HG02938 (cell line): ENCODE data around the gene SNAP47.

Experiments
- ATAC-seq: cut with Tn5 transposase; IDR thresholded peaks from one replicate; pipeline ENCODE4 v1.9.1; 2021; ENCODE audit warnings: mild to moderate bottlenecking, moderate library complexity; ENCODE audit not compliant: unreplicated experiment

The SNAP47 gene

DNA sequence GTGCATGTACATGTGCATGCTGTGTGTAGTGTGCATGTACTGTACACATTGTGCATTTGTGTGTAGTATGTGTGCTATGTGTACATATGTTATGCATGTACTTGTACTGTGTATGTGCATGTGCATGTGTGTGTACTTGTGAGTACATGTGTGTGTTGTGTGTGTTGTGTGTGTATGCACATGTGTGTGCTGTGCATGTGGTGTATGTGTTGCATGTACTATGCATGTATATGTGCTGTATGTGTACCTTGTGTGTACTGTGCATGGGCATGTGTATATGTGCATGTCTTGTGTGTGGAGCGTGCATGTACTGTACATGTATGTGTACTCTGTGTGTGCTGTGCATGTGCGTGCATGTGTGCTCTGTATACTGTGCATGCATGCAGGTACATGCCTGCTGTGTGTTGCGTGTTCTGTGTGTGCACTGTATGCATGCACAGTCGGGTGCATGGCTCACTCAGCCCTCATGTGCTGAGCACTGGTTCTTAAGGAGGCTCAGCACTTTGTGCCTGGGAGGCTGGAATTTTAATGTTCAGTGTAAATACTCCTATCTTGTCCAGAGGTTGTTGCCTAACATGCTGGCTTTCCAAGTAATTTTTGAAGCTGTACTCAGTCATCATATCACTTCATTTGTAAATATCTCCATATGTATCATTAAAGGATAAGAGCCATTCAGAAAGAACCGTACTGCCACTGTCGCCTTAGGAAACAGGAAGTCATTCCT, 32.3 kb downstream of the SNAP47 start:
- no peak for ATAC-seq

DNA sequence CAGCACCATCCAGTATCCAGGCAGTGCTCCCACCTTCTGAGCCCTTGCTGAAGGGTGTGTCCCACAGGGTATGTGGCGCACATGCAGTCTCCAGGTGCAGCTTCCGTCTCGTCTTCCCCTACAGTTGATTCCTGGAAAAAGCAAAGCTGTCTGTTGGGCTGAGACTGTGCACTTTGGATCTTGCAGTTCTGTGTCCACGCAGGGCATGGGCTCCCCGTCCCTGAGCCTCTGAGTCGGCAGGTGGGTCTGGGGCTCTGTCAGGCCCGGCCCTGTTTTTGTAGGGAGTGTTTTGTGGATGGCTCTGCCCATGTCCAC, 32.8 kb downstream of the SNAP47 start:
- ATAC-seq: no peak

DNA sequence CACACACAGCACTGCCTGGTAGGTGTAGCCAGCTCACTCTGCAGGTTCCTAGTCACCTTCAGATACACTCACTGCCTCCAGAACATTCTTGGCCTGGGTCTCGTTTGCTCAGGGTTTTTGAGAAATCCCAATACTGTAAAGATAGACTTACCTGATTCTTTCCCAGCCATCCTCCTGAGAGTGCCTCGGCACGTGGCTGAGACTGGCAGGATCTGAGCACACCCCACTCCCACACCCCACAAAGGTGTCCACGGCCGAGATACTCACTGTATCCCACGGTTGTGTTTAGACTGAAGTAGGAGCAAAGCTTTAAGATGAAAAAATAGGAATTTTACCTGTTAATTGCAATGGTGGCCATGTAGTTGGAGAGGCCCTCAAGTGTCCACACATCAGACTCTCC, 33.4 kb downstream of the SNAP47 start:
- ATAC-seq: no peak

DNA sequence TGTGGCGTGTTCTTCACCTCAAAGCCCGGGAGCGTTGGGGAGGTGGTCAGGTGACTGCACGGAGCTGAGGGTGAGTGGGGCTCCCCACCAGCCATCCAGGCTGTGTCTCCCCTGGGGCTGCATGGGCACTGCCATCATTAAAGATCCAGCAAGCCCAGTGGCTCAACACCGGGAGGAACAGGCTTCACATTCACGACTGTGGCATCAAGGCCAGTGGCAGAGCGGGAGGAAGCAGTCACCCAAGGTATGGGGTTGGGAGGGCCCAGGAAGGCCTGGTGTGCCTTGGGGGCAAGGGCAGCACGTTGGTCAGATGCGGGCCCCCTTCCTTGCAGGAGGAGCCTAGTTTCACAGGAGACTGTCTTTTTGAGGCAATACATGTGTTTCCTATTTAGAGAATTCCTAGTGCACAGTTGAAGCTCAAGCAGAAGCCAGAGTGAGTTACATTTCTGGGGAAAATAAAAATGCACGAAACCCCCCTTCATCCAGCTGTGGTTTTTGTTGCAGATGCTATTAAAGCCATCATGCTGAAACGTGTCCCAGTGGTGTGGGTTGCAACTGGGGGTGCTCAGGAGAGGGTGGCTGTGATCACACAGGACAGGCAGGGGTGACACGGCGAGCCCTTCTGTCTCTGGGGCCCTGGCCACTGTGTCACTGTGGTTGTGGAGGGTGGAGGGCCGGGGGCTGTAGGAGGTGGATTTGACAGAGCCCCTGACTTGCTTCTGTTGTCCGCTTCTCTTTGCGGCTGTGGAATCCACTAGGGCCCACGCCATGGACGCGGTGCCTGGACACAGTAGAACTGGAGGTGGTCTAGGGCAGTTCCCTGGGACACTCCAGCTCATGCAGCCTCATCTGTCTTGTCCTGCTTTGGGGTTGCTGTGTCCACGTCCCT, 34.1 kb downstream of the SNAP47 start:
- ATAC-seq: no peak

DNA sequence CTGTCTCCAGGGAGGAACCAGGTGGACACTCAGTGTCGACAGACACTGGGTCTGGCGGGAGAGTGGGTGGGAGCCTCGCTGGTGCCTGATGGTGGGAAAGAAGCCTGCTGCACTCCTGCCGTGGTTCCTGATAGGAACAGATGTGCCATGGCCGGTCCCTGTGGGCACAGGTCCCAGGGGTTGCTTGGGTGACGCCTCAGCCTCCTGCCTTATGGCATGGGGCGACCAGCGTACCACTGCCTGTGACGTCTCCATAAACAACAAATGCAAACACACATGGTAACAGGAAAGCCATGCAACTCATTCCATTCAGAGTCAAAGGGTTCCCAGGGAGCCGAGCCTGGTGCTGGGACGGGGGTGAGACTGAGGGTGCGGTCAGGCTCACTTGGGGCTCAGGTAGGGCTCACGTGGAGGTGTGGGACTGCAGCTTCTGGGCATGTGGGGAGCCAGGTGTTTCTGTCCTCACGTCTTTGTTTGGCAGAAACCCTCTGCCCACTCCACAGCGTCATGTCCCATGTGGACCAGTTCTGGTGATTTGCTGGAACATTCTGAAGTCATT, 34.8 kb downstream of the SNAP47 start:
- ATAC-seq: no peak

DNA sequence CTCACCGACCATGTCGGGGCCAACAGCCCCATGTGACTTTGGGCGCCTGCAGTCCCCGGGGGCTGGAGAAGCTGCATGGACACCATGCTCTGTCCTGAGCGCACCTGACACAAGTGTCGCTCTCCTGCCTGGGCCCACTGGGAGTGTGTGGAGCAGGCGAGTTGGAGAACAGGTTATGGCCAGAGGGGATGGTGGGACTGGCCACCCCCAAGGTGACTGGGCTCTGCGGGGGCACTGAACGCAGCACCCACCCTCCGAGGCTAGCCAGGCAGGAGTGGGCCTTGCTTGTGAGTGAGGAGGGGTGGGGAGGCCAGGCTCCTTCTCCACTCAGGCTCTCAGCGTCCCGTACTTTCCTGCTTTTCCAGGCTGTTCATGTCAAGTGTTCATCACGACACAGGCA, 35.6 kb downstream of the SNAP47 start:
- no peak for ATAC-seq

DNA sequence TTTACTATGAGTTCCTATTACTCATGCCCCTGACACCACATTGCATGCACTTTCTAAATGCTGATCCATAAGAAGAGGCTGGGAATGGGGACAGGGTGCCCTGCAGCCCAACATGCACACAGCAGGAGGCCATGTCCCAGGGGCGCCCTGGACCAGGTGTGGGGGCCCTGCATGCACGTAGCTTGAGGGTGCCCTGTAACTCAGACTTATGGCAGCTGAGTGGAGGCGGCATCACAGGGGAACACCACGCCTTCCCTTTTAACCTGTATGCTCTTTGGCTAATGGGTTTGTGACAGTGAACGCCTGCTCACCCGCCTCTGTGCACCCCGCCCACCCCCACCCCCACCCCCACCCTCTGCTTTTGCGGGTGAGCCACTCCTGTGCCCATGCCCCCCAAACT, 36.1 kb downstream of the SNAP47 start:
- ATAC-seq: no peak

DNA sequence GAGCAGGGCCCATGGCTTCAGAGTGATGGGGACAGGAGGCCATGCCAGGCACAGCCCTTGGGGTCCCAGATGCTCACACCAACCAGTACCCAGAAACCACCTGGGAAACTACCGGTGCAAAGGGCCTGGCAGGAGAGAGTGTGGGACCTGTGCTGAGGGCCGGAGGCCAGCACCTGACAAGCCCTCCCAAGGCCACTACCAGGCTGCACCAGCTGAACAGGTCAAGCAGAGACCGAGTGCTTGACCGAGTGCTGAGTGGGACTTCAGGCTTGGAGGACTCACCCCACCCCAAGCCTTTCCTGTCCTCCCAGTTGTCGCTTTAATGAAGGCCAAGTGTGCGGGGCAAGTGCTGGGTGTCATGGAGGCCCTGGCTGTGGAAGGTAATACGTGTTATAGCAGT, 36.5 kb downstream of the SNAP47 start:
- no peak for ATAC-seq

DNA sequence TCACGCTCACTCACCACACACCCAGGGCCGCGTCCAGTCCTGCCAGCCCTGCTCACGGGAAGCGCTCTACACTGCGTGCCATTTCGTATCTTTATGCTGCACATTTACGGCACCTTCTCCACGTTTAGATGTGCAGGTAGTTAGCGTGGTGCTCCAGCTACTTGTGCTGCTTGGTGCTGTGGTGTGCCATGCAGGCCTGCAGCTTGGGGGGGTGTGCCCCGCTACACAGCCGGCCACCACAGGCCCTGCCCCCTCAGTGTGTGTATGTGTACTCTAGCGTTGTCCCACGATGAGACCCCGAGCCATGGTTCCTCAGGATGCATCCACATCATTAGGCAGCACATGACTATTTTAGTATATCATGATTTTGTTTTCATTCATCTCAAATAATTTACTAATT, 38.3 kb downstream of the SNAP47 start:
- no peak for ATAC-seq

DNA sequence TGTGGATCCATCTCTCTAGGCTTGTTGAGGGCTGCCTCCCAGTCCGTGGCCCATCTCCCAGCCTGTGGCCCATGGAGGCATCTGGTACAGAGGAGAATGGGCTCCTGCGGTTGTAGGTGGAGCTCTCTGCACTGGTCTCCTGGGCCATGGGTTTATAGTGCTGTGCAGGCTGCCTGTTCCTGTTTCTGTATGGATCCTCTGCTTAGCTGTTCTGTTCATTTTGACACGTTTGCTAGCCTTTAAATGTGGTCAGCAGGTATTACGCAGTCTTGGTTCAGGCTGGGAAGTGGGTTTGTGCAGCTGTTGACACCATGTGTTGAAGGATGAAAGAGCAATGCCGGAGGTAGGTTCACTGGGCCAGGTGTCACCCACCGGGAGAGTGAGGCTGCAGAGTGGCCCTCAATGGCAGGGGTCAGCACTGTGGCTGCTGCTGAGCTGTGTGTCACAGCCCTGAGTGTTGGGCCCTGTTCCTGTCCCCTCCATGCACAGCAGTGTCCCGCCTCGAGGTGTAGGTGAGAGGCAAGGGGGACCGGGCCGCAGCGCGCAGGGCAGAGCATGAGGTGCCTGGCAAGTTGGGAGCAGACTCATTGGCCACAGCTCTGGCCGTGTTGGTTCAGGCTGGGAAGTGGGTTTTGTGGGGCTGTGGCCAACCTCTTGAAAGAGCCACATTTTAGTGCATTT, 39.0 kb downstream of the SNAP47 start:
- ATAC-seq: no peak

DNA sequence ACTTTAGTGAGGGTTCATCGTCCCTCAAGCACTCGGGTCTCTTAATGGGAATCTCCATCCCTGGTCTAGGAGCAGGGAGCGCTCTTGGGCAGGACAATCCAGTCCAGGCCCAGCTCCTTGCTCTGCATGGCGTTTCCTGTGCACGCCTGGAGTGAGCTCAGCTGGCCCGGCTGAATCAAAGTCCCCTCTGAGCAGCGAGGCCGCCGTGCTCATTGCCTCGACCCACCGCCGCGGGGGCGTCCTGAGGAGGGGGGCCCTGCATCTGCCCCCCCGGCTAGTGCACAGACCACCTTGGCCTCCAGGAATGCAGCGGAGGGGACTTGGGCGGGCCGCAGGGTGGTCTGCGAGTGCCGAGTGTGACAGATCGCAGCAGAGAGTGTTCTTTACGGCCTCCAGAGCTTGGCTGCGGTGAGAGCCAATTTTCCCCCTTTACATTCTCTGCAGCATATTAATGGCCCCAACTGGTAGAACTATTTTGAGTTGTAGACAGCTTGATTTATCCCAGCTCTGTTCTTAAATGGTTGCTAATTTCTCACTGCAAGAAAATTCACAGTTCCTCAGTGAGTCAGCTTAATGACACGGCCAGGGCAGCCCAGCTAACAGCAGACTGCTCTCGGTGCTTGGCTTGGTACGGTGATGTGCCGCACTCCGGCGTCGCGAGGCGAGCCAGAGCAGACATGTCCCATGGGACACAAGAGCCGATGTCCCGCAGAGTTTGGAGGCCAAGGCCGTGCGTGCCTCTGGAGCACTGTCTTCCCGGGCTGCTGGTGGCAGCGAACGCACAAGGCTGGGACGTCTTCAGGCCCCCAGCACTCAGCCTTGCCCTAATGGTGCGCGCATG, 39.8 kb downstream of the SNAP47 start:
- no peak for ATAC-seq

DNA sequence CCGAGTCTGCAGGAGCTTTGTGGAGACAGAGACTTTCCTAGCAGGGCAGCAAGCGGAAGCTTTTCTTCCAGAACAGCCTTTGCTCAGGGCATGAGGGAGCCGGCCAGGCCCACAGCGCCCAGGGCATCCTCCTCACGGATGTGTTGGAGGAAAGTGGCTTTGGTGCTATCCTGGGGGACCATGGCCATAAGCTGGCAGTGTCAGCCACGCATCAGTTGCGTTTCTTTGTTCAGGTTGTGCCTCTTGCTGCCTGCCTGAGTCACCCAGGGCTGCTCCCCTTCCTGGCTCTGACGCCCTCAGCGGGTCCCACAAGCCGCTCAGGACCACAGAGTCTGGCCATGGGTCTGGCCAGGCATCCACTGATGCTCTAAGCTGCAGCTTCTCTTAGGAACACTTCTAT, 40.6 kb downstream of the SNAP47 start:
- no peak for ATAC-seq

DNA sequence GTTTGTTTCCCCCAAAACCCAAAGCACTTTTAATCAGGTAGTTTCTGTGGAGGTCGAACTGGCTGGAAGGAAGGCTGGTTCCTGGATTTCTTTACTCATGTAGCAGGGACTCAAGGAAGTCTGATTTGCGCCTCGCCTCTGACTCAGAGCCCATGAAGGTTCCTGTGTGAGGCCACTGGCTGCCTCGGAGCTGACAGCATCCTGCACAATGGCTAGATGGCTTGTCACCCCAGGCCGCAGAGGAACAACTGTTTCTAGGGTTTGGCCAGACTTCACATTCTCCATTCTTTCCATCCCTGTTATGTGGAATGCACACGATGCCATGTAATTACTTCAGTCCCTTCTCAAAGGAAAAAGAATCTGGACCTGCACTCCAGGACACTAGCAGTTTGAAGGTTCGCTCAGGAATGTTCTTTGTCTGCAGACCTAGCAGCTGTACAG, 41.1 kb downstream of the SNAP47 start:
- ATAC-seq: no peak

DNA sequence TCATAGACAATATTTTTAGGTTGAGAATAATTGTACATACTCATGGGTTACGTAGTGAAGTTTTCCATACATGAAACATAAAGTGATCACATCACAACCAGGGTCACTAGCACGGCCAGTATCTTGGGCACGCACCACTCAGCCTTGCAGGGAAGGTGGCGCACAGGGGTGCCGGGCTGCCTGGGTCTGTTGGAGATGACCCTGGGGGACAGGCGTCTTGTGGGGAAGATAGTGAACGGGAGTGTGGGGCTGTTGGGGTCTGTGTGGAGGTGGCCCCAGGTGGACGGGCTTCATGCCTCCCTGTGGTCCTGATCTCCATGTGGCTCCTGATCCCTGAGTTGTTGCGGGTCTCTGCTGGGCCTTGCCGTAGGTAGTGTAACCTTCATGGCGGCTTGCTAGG, 41.9 kb downstream of the SNAP47 start:
- no peak for ATAC-seq

DNA sequence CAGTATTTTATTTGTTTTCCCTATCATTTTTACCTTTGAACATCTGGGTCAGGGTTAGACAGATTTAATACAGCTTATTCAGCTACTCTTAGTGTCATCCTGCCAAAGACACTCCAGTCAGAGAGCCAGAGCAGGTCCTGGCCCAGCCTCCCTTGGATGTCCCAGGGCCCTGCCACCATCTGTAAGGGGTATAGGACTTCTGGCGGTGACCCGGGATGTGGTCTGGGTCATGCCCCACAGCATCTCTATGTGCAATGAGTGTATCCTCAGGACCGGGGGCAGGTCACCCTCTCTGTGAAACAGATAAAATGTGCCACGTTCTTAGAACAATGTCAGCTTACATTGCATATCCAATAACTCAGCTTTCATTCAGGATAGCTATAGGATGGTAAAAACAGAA, 42.4 kb downstream of the SNAP47 start:
- ATAC-seq: no peak

DNA sequence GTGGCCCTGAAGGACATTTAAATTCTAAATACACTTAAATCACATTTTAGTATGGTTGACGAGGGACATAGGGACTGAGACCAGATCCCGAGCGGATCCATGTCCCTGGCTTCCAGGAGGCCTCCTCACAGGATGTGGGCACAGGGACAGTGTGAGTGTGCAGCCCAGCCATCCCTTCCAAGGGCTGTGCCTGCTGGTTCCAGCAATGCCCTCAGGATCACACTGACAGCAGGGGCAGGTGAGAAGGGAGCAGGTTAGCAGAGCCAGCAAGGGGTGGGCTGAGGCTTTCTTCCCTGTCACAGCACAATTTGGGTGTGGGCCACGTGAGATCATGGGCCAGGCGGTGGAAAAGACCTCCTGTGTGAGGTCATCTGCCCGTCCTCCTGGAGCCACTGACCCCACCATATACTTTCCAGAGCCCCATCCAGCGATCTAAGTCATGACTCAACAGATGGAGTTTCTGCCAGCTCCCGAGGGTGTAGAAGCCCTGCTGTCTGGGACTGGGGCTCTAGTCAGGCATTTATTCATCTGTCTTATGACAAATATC, 43.2 kb downstream of the SNAP47 start:
- no peak for ATAC-seq

DNA sequence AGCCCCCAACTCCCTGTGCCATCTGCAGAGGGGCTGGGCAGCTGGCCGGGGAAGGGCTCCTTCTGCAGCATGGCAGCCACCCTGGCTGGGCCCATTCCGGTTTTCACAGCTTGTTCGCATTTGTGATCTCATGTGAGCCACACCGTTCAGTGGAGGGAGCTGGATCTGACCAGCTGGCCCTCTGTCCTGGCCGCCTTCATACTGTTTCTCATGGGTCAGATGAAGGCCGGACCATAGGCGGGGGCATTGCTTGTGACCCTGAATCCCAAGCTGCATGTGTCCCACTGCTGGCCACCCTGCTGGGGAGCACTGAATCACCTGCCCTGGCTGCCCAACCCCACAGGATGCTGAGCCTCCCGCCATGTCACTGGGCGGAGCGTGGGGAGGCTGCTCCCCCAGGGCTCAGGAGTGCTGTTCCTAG, 43.8 kb downstream of the SNAP47 start:
- no peak for ATAC-seq

DNA sequence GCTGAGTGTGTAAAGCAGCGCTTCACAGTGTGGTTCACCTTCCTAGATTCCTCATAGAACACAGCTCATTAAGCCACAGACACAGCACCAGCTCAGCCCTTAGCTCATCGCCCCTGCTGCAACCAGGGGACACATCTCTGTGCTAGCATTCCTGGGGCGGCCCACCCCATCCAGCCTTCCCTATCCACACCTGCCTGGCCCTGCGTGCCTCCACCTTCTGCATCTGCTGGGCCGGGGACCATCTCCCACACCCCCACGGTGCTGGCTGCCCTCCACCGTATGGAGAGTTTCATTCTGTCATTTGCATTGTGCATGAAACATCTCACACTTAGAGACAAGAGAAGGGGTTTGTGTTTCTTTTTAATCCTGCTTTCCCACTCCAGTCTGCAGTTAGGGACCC, 44.5 kb downstream of the SNAP47 start:
- no peak for ATAC-seq

DNA sequence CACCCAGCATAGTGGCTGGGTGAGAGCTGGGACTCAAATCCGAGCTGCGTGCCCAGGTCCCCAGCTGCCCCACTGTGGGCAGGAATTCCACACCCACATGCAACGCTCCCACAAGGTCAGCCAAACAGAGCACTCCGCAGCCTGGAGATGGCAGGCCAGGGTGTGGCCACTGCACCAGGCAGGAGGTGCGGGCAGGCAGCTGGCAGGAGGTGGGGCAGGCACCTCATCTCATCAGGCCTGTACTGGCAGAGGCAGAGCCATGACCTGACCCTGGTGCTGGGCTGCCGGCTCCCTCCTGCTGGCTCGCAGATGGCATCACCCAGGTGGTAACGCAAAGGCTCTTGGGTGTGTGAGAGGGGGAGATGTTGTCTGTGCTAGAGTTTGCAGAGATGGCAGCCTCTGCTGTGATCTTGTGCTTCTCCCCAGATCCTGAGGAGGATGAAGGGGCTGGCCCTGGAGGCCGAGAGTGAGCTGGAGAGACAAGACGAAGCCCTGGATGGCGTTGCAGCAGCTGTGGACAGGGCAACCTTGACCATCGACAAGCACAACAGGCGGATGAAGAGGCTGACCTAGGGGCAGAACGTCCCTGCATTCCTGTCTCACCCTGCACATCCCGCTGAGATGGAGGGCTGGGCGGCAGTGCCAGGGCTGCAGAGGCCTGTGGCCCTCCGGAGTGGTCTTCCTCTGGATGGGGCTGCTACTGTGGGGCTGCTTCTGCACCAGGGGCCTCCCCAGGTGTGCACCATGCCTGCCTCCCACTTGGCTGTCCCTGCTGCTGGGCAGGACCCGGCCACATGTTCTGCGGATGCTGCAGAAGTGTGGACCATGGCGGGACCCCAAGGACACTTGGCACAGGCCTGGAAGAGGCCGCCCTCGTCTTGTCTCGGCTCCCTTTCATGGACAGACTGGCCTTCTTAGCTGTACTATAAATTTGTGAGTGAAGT, 45.1 kb downstream of the SNAP47 start:
- ATAC-seq: no peak
